Lower lobe of right lung (tissue), 2 donors: ENCODE data around the gene WIPF3. TPM values are rescaled to one million over a fixed set of nuclear protein-coding genes. Genes with fewer than 3 reads are reported as not detected.
A peak's percentile ranks its signal among the peaks of the same experiment; 100 is the strongest.

Source experiments
- ATAC-seq, 2 donors: fragments of 200-7000 bp; cut with Tn5 transposase; one replicate each; pipeline ENCODE4 v1.9.1; 2020 to 2022; ENCODE audit warnings: mild to moderate bottlenecking in 2 of 2, moderate library complexity in 2 of 2
- DNase-seq: peaks from one replicate; pipeline ENCODE4 v3.0.0-alpha.2; 2020
- H3K27ac ChIP-seq: fragments of 200-600 bp; one replicate; pipeline ENCODE4 v1.8.0; 2022
- H3K27me3 ChIP-seq: fragments of 200-600 bp; one replicate; pipeline ENCODE4 v1.8.0; 2022; ENCODE audit warnings: low read depth
- H3K36me3 ChIP-seq: fragments of 200-600 bp; one replicate; pipeline ENCODE4 v1.8.0; 2022; ENCODE audit warnings: mild to moderate bottlenecking
- H3K4me1 ChIP-seq: fragments of 200-600 bp; one replicate; pipeline ENCODE4 v1.8.0; 2022
- H3K4me3 ChIP-seq: fragments of 200-600 bp; one replicate; pipeline ENCODE4 v1.8.0; 2022; ENCODE audit warnings: mild to moderate bottlenecking
- H3K9me3 ChIP-seq: fragments of 200-600 bp; one replicate; pipeline ENCODE4 v1.8.0; 2022
- intact Hi-C: fragments of 100-400 bp; cut with DNase I; formaldehyde crosslinking; loops from one replicate; pipeline ENCODE4 v1.11.0; 2022
- total RNA-seq: library from RNA; stranded (reverse); fragmentation: NEBNext Ultra II Directional; extraction: Animal tissue kit (Norgen Biotek cat#: 25700); gene quantifications from one replicate; pipeline ENCODE4 v1.2.1, GENCODE V29; 2021
- TF ChIP-seq, protein P1 (sequence below): fragments of 200-600 bp; IDR thresholded peaks from one replicate; pipeline ENCODE4 v1.8.0; 2022; ENCODE audit warnings: antibody characterized with exemption, mild to moderate bottlenecking
- donor health status: DM: no; HTN: yes; CAD: no; lungs with severe emphysema.

Gene WIPF3
- total RNA-seq, 1 donor from 2014 or later: 0.95 TPM

DNA sequence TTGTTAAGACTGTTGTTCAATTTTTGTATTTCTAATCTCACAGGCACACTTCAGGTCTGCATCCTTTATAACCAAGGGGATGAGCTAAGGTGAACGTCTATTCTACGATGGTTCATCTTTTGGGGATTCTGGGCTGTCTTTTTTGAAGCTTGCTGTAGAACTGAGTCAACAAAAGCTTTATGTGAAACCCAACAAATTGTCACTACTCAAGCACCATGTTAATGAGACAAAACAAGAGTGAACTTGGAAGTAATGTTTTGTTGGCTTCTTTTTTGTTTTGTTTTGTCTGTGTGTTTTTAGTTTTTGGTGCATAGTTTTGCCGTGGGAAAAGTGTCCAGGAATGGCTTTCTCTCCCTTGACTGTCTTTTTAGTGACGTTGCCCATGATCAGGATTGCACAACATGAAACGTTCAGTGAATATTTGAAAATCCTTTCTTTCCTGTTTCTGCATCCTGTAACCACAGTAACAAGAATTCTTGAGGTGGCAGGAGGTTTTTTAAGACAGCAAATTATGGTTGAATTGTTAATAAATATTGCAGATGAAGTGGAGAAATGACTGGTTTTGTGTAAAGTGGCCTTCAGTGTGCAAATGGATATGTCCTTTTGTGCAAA is 65.6 kb downstream of the WIPF3 start:
- intact Hi-C loops: no loop called here

DNA sequence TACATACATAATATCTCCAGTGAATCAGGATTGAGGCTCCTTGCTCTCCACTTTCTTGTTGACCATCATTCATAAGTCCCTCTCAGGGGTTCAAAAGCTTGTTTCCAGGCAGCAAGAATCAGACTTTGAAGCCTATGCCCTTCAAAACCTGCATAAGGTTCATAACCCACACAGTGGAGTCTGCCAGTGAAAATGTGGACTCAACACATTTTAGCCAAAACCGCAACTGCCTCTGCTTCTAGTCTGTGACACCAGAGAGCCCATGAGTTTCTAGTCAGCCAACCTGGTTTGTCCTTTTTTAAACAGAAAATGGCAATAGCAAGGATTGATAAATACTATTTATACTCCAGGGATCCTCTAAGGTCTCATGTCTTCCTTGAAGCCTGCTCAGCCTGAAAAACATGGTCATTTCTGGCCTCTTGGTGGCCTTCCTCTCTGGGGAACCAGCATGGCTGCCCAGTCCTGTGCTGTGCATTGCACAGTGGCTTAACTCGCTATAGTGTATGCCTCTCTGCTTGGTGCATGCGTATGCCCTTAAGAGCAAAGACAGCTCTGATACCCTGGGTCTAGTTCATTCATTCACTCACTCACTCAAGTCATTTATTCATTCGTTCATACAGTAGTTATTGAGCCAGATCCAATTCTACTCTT is 67.5 kb downstream of the WIPF3 start:
- TF ChIP-seq, protein P1, sequence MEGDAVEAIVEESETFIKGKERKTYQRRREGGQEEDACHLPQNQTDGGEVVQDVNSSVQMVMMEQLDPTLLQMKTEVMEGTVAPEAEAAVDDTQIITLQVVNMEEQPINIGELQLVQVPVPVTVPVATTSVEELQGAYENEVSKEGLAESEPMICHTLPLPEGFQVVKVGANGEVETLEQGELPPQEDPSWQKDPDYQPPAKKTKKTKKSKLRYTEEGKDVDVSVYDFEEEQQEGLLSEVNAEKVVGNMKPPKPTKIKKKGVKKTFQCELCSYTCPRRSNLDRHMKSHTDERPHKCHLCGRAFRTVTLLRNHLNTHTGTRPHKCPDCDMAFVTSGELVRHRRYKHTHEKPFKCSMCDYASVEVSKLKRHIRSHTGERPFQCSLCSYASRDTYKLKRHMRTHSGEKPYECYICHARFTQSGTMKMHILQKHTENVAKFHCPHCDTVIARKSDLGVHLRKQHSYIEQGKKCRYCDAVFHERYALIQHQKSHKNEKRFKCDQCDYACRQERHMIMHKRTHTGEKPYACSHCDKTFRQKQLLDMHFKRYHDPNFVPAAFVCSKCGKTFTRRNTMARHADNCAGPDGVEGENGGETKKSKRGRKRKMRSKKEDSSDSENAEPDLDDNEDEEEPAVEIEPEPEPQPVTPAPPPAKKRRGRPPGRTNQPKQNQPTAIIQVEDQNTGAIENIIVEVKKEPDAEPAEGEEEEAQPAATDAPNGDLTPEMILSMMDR: no peak

More for the DNA sequence above, 65.6 kb downstream of the WIPF3 start:
- Histone ChIP-seq H3K36me3 (no peaks in the 10 kb centered on the region), H3K27me3 (peaks cover 4% of the 10 kb centered on the region), H3K4me1 (peaks cover 1% of the 10 kb centered on the region), H3K4me3 (no peak overlapping the region), H3K27ac (no peak overlapping the region), H3K9me3 (no peaks in the 10 kb centered on the region)
- no peak for DNase-seq
- no peak for ATAC-seq
- TF ChIP-seq, protein P1: no peak

DNA sequence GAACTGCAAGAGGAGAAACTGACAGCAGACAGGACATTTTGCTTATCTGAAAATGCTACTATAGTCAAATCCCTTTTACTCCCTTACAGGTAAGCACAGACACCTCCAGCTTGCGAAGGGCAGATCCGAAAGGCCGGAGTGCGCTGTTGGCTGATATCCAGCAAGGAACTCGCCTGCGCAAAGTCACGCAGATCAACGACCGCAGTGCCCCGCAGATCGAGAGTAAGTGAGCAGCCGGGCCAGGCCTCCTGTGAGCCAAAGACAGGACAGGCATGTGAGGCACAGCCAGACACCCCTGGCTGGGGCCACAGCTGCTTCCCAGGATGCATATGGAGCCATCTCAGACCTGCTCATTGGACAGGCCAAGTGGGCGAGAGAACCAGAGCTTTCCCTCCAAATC is 69.4 kb downstream of the WIPF3 start:
- Histone ChIP-seq H3K27me3 (peaks cover 4% of the 10 kb centered on the region), H3K9me3 (no peaks in the 10 kb centered on the region), H3K36me3 (no peaks in the 10 kb centered on the region), H3K4me3 (no peak overlapping the region), H3K27ac (no peak overlapping the region), H3K4me1 (no peaks in the 10 kb centered on the region)
- intact Hi-C loops: no loop called here
- DNase-seq (no peak), ATAC-seq (no peak)
- TF ChIP-seq, protein P1: no peak

More for the DNA sequence above, 67.5 kb downstream of the WIPF3 start:
- no peaks in the 10 kb centered on the region for H3K9me3 ChIP-seq
- intact Hi-C loops: no loop called here
- no peaks in the 10 kb centered on the region for H3K36me3 ChIP-seq
- H3K27me3 ChIP-seq: peaks cover 4% of the 10 kb centered on the region
- DNase-seq (no peak), ATAC-seq (no peak)
- no peak overlapping the region for H3K27ac ChIP-seq
- no peaks in the 10 kb centered on the region for H3K4me1 ChIP-seq
- H3K4me3 ChIP-seq: no peak overlapping the region

DNA sequence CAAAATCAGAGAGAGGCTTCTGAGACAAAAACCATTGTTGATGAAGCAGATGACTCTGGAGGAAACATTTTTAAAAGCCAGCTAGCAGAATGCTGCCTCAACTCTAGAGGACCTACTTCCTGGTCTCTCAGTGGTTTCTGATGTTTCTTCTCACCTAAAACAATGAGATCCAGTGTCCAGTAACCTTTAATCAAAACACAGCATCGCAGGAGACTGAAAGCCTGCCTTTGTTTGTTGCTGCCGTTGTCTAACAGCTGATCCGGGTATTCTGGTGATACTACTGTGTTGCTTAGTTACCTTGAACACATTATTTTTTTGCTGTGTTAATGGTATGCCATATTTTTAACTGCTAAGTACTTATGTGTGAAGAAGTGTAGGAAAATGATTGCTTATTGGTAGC is 70.9 kb downstream of the WIPF3 start:
- no peaks in the 10 kb centered on the region for H3K9me3 ChIP-seq
- H3K27ac ChIP-seq: no peak overlapping the region
- ATAC-seq (no peak), DNase-seq (no peak)
- intact Hi-C loops: no loop called here
- no peaks in the 10 kb centered on the region for H3K4me1 ChIP-seq
- peaks cover 4% of the 10 kb centered on the region for H3K27me3 ChIP-seq
- H3K36me3 ChIP-seq: no peaks in the 10 kb centered on the region
- TF ChIP-seq, protein P1: no peak
- H3K4me3 ChIP-seq: no peak overlapping the region

DNA sequence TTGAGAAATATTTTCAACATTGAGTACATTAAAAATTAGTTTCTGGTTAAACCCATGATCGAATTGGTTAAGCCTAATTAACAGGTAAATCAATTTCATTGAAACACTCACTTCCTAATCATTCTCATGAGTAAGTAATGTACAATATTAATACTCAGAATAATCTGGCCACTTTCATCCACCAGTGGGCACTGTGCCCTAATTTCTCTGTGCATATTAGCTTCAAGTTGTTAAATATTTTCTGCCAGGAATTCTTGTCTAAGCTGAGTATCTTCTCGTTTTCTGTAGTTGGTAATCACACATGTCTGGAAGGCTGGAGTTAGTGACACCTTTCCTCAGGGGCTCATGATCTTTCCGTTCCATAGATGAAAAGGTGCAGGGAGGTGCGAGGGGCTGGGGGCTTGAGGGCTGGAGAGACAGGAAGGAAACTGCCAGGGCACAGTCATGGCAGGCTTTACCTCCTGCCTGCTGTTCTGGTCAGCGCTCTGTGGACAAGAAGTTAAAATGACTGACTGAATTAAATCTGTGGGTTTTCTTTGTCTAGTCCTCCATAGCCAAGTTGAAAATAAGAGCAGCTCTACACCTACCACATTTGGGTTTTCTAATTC is 71.9 kb downstream of the WIPF3 start:
- H3K4me1 ChIP-seq: no peaks in the 10 kb centered on the region
- H3K9me3 ChIP-seq: no peaks in the 10 kb centered on the region
- H3K27me3 ChIP-seq: no peaks in the 10 kb centered on the region
- H3K4me3 ChIP-seq: no peak overlapping the region
- intact Hi-C loops: no loop called here
- H3K36me3 ChIP-seq: no peaks in the 10 kb centered on the region
- H3K27ac ChIP-seq: no peak overlapping the region
- TF ChIP-seq, protein P1: peak; percentile 46
- ATAC-seq: no peak
- no peak for DNase-seq
